Medulla oblongata (tissue), 1 donor: ENCODE data around the gene PHLDA1.

ENCODE experiments used
- DNase-seq: peaks from one replicate; pipeline ENCODE4 v3.0.0-alpha.2; 2015; ENCODE audit errors: extremely low spot score

Gene PHLDA1

DNA sequence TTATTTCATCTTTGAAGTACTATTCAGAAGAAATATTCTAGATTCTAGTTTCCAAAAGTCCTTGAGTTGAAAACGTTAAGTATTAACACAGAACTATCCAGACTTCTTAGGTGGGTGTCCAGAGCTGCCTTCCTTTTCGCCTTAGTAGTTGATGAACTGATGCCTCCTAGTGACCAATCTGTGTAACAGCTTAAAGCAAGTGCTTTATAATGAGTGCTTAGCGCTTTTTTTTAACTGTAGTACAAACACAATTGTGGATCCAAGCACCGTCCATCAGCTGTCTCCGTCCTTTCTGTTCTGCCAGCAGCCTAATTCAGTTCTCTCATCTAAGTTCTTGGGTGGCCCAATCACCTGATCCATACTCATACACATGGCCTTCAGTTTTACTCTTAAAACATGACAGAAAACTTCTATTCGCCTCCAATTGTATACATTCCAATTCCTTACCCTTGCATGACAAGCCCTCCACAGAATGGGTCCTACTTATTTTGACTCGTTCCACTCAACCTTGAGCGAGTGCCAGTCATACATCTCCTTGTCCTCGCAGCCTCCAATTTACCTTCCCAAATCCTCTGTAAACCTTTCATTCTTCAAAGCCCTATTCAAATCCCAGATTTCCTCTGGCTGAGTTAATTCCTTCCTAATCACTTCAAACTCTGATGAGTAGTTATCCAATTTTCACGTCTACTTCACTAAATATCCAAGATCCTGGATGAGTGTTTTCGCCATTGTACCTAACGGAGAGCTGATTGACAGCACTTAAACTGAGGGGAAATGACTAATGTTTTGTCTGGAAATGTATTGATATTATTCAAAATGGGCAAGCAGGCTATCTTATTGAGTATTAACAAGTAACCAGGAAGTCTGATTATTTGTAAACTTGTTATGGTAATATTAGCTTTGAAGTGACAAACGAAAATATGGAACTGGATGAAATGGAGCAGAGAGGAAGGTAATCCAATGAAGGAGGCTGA lies 5.8 kb upstream of the PHLDA1 start:
- peak; percentile 82 for DNase-seq

DNA sequence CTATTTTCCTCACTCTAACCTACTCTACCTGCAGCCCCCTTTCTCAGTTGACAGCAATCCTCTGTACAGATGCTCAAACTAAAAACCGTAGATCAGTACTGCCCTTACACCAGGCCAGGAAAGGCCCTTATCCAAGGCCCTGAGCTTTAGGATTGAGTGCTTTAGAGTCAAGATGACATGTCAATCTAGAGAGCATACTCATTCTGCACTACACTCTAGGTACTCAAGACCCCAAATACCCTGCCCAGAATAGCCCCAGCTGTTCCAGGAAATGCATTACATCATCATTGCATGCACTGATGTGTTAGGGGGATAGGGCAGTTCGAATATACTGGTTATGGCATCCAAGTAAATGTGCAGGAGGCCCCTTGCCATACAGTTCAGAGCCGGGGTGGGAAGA lies 3.5 kb upstream of the PHLDA1 start:
- no peak for DNase-seq

DNA sequence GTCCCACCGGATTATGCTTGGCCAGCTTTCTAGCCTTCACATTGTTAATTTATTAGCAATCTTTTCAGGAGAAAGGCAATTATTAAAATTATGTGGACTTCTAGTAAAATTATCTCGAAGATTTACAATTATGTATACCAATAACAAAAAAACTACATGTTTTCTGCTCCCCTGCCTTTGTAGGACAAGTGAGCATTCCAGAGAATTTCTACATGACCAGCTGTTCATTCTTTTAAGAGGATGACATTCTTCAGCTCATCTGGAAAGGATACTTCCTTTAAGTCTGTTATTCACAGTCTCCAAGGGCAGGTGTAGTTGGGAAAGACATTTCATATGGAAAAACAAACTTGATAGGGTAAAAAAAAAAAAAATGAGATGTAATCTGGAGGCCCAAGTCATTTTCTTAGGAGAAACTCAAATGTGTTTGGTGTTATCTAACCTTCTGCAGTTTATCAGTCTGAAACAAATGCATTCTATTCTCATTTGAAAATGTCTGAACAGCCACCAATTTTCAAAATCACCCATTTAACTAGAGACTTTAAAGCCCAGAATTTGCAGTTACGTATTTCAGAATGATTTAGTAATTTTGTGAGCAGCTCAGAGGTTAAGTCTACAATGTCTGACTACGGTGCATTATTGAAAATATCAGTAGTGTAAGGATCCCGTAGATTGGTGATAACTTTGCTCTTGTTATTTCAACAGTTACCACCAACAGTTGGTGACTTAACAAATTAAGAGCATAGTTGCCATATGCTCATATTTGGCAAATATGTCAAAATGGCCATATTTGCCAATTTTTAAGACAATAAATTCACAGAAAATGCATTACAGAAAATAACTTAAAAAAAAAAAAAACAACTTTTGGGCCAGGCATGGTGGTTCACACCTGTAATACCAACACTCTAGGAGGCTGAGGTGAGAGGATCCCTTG lies 1.8 kb upstream of the PHLDA1 start:
- DNase-seq = no peak

DNA sequence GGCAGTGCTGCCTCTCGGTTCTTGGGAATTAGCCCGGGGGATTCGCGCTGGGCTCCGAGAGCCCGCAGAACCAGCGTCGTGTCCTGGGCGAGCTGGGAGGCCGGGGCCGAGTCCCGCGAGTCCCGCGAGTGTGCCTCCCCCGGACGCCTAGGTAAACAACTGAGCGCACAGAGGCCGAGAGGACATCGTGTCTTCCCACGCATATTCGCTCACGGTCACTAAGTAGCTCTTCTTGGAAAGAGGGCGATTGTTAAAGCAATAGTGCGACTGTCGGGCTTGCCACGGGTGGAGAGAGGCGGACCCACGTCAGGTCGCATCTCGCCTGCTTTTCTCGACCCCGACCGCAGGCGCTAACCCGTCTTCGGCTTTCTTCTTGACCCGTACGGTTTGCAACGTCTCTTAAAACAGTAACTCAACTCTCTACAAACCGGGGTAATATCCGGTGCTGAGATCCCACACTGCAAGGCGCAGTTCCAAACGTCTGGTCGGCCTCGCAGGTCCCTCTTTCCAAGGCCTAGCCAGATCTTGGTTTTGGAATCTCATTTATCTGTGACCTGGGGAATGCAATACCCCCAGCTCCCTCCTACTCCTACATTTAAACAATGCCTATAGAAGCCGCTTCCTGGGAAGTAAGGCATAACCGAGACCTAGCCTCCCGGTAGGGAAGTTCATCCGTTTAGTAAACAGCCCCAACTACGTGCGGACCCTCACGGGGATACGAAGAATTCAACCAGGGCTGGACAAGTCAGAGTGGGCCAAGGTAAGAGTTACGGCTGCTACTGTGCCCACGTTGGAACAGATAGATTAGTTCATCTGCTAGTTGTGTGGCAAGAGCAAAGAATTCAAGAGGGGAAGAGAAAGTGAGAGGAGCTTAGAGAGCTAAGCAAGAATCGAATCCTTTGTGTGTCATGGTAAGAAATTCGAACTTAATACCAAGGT lies 736 bp upstream of the PHLDA1 start:
- peak; percentile 39 for DNase-seq

- DNase-seq = no peak
Observed at GRCh38 chr12:76031081-76031413, 529 bp downstream of the PHLDA1 start.

DNA sequence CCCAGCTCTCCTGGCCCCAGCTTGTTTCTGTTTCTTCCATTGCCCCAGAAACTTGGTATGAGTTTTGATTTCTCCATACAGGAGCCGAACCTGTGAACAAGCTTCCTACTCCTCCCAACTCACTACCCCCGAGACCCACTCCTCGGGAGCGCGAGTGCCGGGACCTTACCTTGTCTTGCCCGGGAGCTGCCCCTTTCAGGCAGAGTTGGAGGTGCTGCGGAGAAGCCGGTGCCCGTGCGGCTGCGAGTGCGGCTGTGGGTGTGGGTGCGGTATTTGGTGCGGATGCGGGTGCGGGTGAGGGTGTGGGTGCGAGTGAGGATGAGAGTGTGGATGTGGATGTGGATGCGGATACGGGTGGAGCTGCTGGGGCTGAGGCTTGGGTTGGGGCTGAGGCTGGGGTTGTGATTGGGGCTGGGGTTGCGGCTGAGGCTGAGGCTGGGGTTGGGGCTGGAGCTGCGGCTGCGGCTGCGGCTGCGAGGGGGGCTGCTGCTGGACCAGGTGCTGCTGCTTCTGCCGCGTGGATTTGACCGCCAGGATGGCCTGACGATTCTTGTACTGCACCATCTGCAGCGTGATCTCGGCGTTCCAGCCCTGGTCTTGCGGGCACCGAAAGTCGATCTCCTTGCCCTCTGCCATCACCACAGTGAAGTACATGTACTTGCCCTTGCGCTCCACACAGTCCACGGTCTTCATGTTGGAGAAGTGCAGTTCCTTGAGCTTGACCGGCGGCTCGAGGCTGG lies 1.1 kb downstream of the PHLDA1 start:
- DNase-seq = peak; percentile 47

DNA sequence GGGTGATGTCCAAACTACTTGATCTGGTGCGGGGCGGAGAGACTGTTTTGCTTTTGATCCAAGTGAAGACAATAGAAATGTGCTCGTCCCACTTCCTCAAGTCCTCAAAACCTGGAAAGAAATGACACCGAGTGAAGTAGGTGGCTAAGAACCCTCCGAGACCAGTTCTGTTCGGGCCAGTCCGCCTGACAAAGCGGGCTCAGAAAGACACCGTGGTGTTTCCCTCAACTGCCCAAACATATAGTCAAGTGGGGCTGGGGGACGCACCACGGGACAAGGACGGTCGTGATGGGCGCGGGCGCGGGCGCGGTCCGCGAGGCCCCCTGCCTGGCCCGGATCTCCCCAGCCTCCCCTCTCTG lies 1.6 kb downstream of the PHLDA1 start:
- DNase-seq = peak; percentile 31

DNA sequence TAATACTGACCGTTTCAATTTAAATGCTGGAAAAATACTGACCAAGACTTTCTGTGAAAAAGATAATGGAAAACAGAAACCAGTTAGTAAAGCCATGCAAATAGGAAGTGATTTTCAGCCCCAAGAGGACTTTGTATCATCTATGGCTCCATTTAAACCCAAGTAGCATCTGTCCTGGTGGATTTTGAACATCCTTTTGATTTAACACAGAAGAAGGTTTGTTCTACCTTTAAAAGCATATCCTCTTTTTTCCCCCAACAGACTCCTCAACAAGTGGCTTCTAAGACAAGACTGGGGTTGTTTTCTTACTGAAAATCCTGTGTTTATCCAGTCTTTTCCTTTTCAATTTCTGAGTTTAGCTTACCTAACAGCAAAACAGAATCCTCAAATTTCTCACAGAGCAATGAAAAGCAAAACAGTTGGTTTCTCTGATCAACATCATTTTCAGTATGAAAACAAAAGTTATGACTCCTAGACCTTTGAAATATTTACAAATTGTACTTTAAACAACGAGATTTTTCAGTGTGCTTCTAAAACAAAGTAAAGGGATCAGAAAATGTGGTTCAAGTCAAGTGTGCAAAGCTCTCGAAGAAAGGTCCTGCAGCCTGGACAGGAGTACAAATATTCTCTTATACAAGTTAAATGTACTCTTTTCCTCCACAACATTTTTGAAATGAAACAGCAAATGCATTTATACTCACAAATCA lies 2.9 kb downstream of the PHLDA1 start:
- no peak for DNase-seq

DNA sequence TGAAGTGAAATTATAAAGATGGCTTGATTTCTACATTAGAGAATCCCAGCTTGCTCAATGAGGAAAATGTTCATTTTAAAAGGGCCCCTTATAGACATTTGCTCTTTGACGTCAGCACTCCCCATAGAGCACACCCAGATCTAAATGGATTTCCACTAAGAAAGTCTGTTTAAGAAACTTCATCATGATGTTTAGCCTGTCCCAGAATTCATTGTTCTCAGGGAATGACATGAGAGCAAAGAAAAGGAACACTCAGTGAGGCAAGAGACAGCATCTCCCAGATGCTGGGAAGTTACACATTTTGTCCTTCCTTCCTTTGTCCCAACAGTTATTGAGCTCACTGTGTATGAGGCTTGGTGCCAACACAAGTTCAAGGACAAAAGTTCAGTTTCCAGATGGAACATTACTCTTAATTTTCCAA lies 4.9 kb downstream of the PHLDA1 start:
- DNase-seq = no peak

DNA sequence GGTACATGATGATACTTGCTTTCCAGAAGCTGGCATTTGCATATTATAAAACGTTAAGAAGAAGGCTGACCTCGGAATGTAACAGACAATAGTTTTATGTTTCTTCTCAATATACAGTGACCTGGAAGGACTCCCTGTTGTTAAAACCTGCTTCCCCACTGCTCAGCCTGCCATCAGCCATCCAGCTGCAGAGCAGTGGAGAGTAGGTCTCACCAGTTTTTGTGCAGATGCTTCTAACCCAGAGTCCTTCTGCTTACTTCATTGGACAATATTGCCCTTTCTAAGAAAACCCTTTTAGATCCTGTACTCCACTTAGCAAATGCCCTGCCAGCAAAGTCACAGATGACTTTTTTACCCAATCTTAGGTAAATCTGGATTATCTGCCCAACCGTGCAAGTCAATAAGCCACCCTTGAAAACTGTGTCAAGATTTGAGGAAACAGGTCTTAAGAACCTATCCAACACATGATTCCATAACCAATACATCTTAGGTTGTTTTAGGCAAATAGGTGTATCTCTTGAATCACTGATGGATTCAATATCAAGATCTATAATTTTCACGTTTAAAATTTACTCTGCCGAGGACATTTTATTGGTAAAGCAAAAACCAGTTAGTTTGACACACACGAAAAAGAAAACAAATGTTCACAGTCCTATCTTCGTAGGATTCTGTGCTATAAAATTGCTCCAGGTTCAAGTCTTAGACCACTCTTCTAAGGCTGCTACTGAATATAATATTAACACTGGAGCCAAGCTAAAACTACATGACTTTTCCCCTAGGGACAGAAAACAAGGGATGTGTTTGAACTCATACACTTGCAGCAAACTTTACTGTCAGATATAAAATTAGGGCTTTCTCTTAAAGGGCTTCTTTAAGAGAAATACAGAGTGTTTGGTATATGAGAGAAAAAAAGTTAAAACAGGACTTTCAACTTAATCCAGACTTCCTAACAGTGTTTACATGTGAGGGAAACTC lies 5.7 kb downstream of the PHLDA1 start:
- no peak for DNase-seq

GRCh38 chr12:76024942-76025600 lies 6.5 kb downstream of the PHLDA1 start:
- DNase-seq = no peak

GRCh38 chr12:76024102-76024781 lies 7.3 kb downstream of the PHLDA1 start:
- DNase-seq = no peak

GRCh38 chr12:76023069-76023690 lies 8.4 kb downstream of the PHLDA1 start:
- DNase-seq = no peak

DNA sequence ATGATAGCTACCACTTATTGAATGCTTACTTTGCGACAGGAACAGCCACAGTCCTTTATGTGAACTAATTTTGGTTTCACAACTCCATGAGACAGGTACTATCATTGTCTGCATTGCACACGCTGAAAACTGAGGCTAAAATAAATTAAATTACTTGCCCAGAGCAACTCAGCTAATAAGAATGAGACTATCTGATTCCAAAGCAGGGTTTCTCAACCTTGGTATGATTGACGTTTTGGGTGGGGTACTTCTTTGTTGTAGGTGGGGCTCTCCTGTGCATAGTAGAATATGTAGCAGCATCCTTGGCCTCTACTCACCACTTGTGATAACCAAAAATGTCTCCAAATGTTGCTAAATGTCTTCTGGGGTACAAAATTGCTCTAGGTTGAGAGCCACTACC lies 9.1 kb downstream of the PHLDA1 start:
- no peak for DNase-seq

- no peak for DNase-seq
Observed at GRCh38 chr12:76020731-76021672, 10.6 kb downstream of the PHLDA1 start.

- DNase-seq = no peak
Observed at GRCh38 chr12:76020281-76020680, 11.3 kb downstream of the PHLDA1 start.
